ENCODE data around the gene IRS2.

The IRS2 gene

GRCh38 chr13:109706015-109706715, 80.2 kb downstream of the IRS2 start:
- no peak for DNase-seq (ENCODE audit: low read depth)

- DNase-seq (ENCODE audit: low read depth), result no peak
These were observed 81.4 kb downstream of the IRS2 start for GRCh38 chr13:109704771-109705635.

GRCh38 chr13:109703250-109703649, 83.1 kb downstream of the IRS2 start:
- DNase-seq (ENCODE audit: low read depth), result no peak
